Stomach (tissue), 8 donors: Measurements from ENCODE around the gene CALM3. TPM values are rescaled to one million over a fixed set of nuclear protein-coding genes. Genes with fewer than 3 reads are reported as not detected.

Source experiments
- polyA plus RNA-seq, 3 donors: library from polyadenylated mRNA; stranded (reverse); fragments of 200-250 nt; gene quantifications; one replicate each; pipeline ENCODE4 v1.2.3, GENCODE V29; 2013
- total RNA-seq, 5 donors: library from RNA; depleted of rRNA; stranded (reverse); fragments of >200 nt; gene quantifications; one replicate each; pipeline versions ENCODE4 v1.1.0 to v1.2.3, GENCODE V29; 2014 to 2016
- donor health status: healthy with polysubstance abuse.
- donor health status: Bipolar disorder and iron deficiency.
- donor health status: healthy.

Gene CALM3
- total and polyA plus RNA-seq, 8 donors = 84.2 to 203 (median 112) TPM

Other genes with a start within 250 kb of the CALM3 start
- 10 to 100 TPM in 1 of 5 donors, under 1 TPM in 2, not detected in 2; 0.29 to 22.9 (median 0.89) TPM for gene CCDC8, start 187.8 kb upstream of the CALM3 start, total RNA-seq
- gene CCDC8, start 187.8 kb upstream of the CALM3 start, polyA plus RNA-seq = 1 to 10 TPM; 1.4 to 4.4 (median 3.8) TPM
- gene PNMA8C, start 172.4 kb upstream of the CALM3 start, total RNA-seq = under 1 TPM in 1 of 5 donors, not detected in 4; 0.18 TPM
- under 1 TPM in 1 of 3 donors, not detected in 2; 0.05 TPM for gene PNMA8C, start 172.4 kb upstream of the CALM3 start, polyA plus RNA-seq
- gene PNMA8A, start 129.8 kb upstream of the CALM3 start, total RNA-seq = 1 to 10 TPM in 2 of 5 donors, under 1 TPM in 1, not detected in 2; 0.43 to 4.8 (median 3.1) TPM
- 1 to 10 TPM; 1.1 to 1.5 (median 1.3) TPM for gene PNMA8A, start 129.8 kb upstream of the CALM3 start, polyA plus RNA-seq
- gene PNMA8B, start 105.5 kb upstream of the CALM3 start, total RNA-seq = 1 to 10 TPM in 2 of 5 donors, under 1 TPM in 2, not detected in 1; under 0.01 to 4.1 (median 0.72) TPM
- 1 to 10 TPM in 1 of 3 donors, under 1 TPM in 2; 0.40 to 1.1 (median 0.76) TPM for gene PNMA8B, start 105.5 kb upstream of the CALM3 start, polyA plus RNA-seq
- 1 to 10 TPM in 3 of 5 donors, not detected in 2; 1.8 to 6.7 (median 5.8) TPM for gene PTGIR, start 23.8 kb downstream of the CALM3 start, total RNA-seq
- gene PTGIR, start 23.8 kb downstream of the CALM3 start, polyA plus RNA-seq = 1 to 10 TPM; 1.6 to 1.7 (median 1.6) TPM
- gene GNG8, start 34.9 kb downstream of the CALM3 start, total RNA-seq = not detected
- not detected for gene GNG8, start 34.9 kb downstream of the CALM3 start, polyA plus RNA-seq
- gene DACT3, start 59.9 kb downstream of the CALM3 start, total RNA-seq = 10 to 100 TPM in 4 of 5 donors, 1 to 10 TPM in 1; 9.7 to 29.9 (median 11.1) TPM
- 10 to 100 TPM in 1 of 3 donors, 1 to 10 TPM in 2; 6.1 to 10.5 (median 6.4) TPM for gene DACT3, start 59.9 kb downstream of the CALM3 start, polyA plus RNA-seq
- gene PRKD2, start 115.8 kb downstream of the CALM3 start, total RNA-seq = 10 to 100 TPM in 4 of 5 donors, 1 to 10 TPM in 1; 7.0 to 40.8 (median 18.5) TPM
- 10 to 100 TPM; 26.5 to 50.6 (median 39.7) TPM for gene PRKD2, start 115.8 kb downstream of the CALM3 start, polyA plus RNA-seq
- gene FKRP, start 144.7 kb downstream of the CALM3 start, total RNA-seq = 10 to 100 TPM in 4 of 5 donors, 1 to 10 TPM in 1; 8.8 to 76.3 (median 15.2) TPM
- gene FKRP, start 144.7 kb downstream of the CALM3 start, polyA plus RNA-seq = 1 to 10 TPM; 6.0 to 7.5 (median 6.5) TPM
- 100 to 1,000 TPM in 2 of 5 donors, 10 to 100 TPM in 3; 48.1 to 373 (median 95.6) TPM for gene STRN4, start 145.1 kb downstream of the CALM3 start, total RNA-seq
- gene STRN4, start 145.1 kb downstream of the CALM3 start, polyA plus RNA-seq = 10 to 100 TPM; 37.1 to 43.1 (median 39.0) TPM
- 10 to 100 TPM; 18.7 to 53.0 (median 27.7) TPM for gene SLC1A5, start 187.3 kb downstream of the CALM3 start, total RNA-seq
- gene SLC1A5, start 187.3 kb downstream of the CALM3 start, polyA plus RNA-seq = 100 to 1,000 TPM in 1 of 3 donors, 10 to 100 TPM in 2; 20.5 to 106 (median 35.1) TPM
- 100 to 1,000 TPM in 2 of 5 donors, 10 to 100 TPM in 2, 1 to 10 TPM in 1; 4.9 to 191 (median 76.7) TPM for gene AP2S1, start 249.5 kb downstream of the CALM3 start, total RNA-seq
- 100 to 1,000 TPM in 2 of 3 donors, 10 to 100 TPM in 1; 90.1 to 124 (median 103) TPM for gene AP2S1, start 249.5 kb downstream of the CALM3 start, polyA plus RNA-seq